Keratinocyte (primary cell): ENCODE results near the gene ATP13A5. TPM values are rescaled to one million over a fixed set of nuclear protein-coding genes. Genes with fewer than 3 reads are reported as not detected.

Experiments
- DNase-seq: peaks from one replicate; pipeline ENCODE4 v3.0.0-alpha.2; 2011; ENCODE audit warnings: low read depth, missing footprints, low spot score
- FAIRE-seq: peaks from 2 replicates; lab custom pipeline; 2011; peaks lifted over from hg19 to GRCh38; lab: Jason Lieb, UNC
- H2AFZ ChIP-seq: 2 replicates; pipeline ENCODE4 v1.6.0; 2012; ENCODE audit warnings: low read length, control low read depth, inconsistent platforms; ENCODE audit not compliant: control insufficient read depth
- H3K27ac ChIP-seq: 2 replicates; pipeline ENCODE4 v1.5.1; 2011; ENCODE audit warnings: low read length; ENCODE audit not compliant: control insufficient read depth, insufficient read depth
- H3K27me3 ChIP-seq: 3 replicates; pipeline ENCODE4 v1.6.0; 2011; ENCODE audit warnings: low read length; ENCODE audit not compliant: control insufficient read depth, insufficient read depth; ENCODE audit errors: extremely low read depth
- H3K36me3 ChIP-seq, 2 experiments: 2 replicates in 1 of 2; 3 replicates in 1 of 2; pipeline ENCODE4 v1.5.1; 2011; ENCODE audit warnings: low read length in 2 of 2, mild to moderate bottlenecking in 1 of 2; ENCODE audit not compliant: control insufficient read depth in 2 of 2, insufficient read depth in 2 of 2; ENCODE audit errors: extremely low read depth in 1 of 2
- H3K4me1 ChIP-seq: 3 replicates; pipeline ENCODE4 v1.5.1; 2011; ENCODE audit warnings: low read length; ENCODE audit not compliant: control insufficient read depth, insufficient read depth; ENCODE audit errors: extremely low read depth
- H3K4me2 ChIP-seq: 3 replicates; pipeline ENCODE4 v1.6.0; 2011; ENCODE audit warnings: low read depth, low read length; ENCODE audit not compliant: control insufficient read depth, insufficient read depth; ENCODE audit errors: extremely low read depth
- H3K4me3 ChIP-seq, 3 experiments: fragments of 200-600 bp in 1 of 3; sonication (generic) in 1 of 3; 2 replicates in 2 of 3; 3 replicates in 1 of 3; pipeline ENCODE4 v1.5.1; 2011 to 2016; ENCODE audit warnings: low read length in 3 of 3, mild to moderate bottlenecking in 3 of 3, control low read depth in 2 of 3, inconsistent platforms in 1 of 3, low read depth in 1 of 3, mixed read lengths in 1 of 3, mixed run types in 1 of 3, moderate library complexity in 1 of 3; ENCODE audit not compliant: control insufficient read depth in 2 of 3, insufficient read depth in 2 of 3; ENCODE audit errors: extremely low read depth in 1 of 3
- H3K79me2 ChIP-seq: 2 replicates; pipeline ENCODE4 v1.6.0; 2012; ENCODE audit warnings: low read length; ENCODE audit not compliant: control insufficient read depth, insufficient read depth
- H3K9ac ChIP-seq: 3 replicates; pipeline ENCODE4 v1.6.0; 2011; ENCODE audit warnings: low read length; ENCODE audit not compliant: control insufficient read depth, insufficient read depth; ENCODE audit errors: extremely low read depth
- H3K9me1 ChIP-seq: 3 replicates; pipeline ENCODE4 v1.6.0; 2011; ENCODE audit warnings: low read length; ENCODE audit not compliant: control insufficient read depth, insufficient read depth; ENCODE audit errors: extremely low read depth
- H3K9me3 ChIP-seq: 2 replicates; pipeline ENCODE4 v1.5.1; 2012; ENCODE audit warnings: low read depth, low read length; ENCODE audit not compliant: control insufficient read depth
- H4K20me1 ChIP-seq: 3 replicates; pipeline ENCODE4 v1.6.0; 2011; ENCODE audit warnings: low read length; ENCODE audit not compliant: control insufficient read depth, insufficient read depth; ENCODE audit errors: extremely low read depth
- CTCF ChIP-seq, 3 experiments: IDR thresholded peaks in 1 of 3; conservative IDR thresholded peaks in 1 of 3; optimal IDR thresholded peaks in 1 of 3; 2 replicates in 2 of 3; 3 replicates in 1 of 3; pipeline versions ENCODE3 to v1.5.1; 2011; ENCODE audit warnings: low read length in 3 of 3, mild to moderate bottlenecking in 3 of 3, moderate library complexity in 2 of 3, control low read depth in 1 of 3, inconsistent platforms in 1 of 3; ENCODE audit not compliant: insufficient read depth in 2 of 3; ENCODE audit errors: extremely low read depth in 1 of 3
- EZH2 ChIP-seq: IDR thresholded peaks from one replicate; pipeline ENCODE4 v1.6.1; 2012; ENCODE audit warnings: inconsistent platforms, mild to moderate bottlenecking, low read length, moderate library complexity
- dilution Hi-C: fragments of 300-500 bp; cut with MboI; formaldehyde crosslinking; loops from one replicate; pipeline ENCODE4 v1.7.0; 2020; ENCODE audit warnings: low sequenced_read_pairs; ENCODE audit not compliant: extremely low pct_ligation_motif_present
- polyA plus RNA-seq, 5 experiments: library from polyadenylated mRNA; depleted of rRNA in 3 of 5; stranded (reverse) in 3 of 5; stranded (forward) in 1 of 5; unstranded in 1 of 5; fragments of >200 nt; gene quantifications; 1 replicate in 1 of 5; 2 replicates in 3 of 5; 3 replicates in 1 of 5; pipeline versions ENCODE4 v1.2.1 to v1.2.3, GENCODE V29; 2011 to 2012; ENCODE audit warnings: missing spikeins in 2 of 5, low read depth in 1 of 5, low replicate concordance in 1 of 5

The ATP13A5 gene
- polyA plus RNA-seq, 1 donor (not counting 4 experiments of a cell fraction or from before 2014, with no cell fraction given) = not detected

- H4K20me1 ChIP-seq = no peaks in the 10 kb centered on the region
- H2AFZ ChIP-seq = no peak overlapping the region
- dilution Hi-C loops = no loop called here
- DNase-seq (no peak), FAIRE-seq (no peak)
- no peak overlapping the region for H3K4me2 ChIP-seq
- no peak overlapping the region for H3K9ac ChIP-seq
- TF ChIP-seq CTCF (optimal IDR thresholded peaks at IDR 0.05 in 1 of 3, IDR thresholded peaks at IDR 0.05 in 1 of 3, conservative IDR thresholded peaks at IDR 0.05 in 1 of 3; ENCODE audit: extremely low read depth in 1 of 3, insufficient read depth in 2 of 3, low read length in 3 of 3) (no peak), EZH2 (no peak)
- no peaks in the 10 kb centered on the region for H3K4me1 ChIP-seq
- H3K79me2 ChIP-seq = no peaks in the 10 kb centered on the region
- H3K9me1 ChIP-seq = no peaks in the 10 kb centered on the region
- H3K36me3 ChIP-seq = no peaks in the 10 kb centered on the region
- no peak overlapping the region for H3K27ac ChIP-seq
- H3K27me3 ChIP-seq = no peaks in the 10 kb centered on the region
- H3K9me3 ChIP-seq = no peaks in the 10 kb centered on the region
- no peak overlapping the region for H3K4me3 ChIP-seq
These were observed 108.1 kb downstream of the ATP13A5 start for GRCh38 chr3:193270451-193270850.

GRCh38 chr3:193269343-193270028 lies 109.1 kb downstream of the ATP13A5 start:
- DNase-seq (no peak), FAIRE-seq (no peak)
- H3K9me1 ChIP-seq = no peaks in the 10 kb centered on the region
- no peak overlapping the region for H3K4me3 ChIP-seq
- dilution Hi-C loops = no loop called here
- no peaks in the 10 kb centered on the region for H3K27me3 ChIP-seq
- TF ChIP-seq CTCF (optimal IDR thresholded peaks at IDR 0.05 in 1 of 3, IDR thresholded peaks at IDR 0.05 in 1 of 3, conservative IDR thresholded peaks at IDR 0.05 in 1 of 3; ENCODE audit: extremely low read depth in 1 of 3, insufficient read depth in 2 of 3, low read length in 3 of 3) = no peak
- TF ChIP-seq EZH2 = no peak
- no peaks in the 10 kb centered on the region for H3K4me1 ChIP-seq
- H3K4me2 ChIP-seq = no peak overlapping the region
- H3K36me3 ChIP-seq = no peaks in the 10 kb centered on the region
- H3K9ac ChIP-seq = no peak overlapping the region
- H4K20me1 ChIP-seq = no peaks in the 10 kb centered on the region
- H3K9me3 ChIP-seq = no peaks in the 10 kb centered on the region
- H3K27ac ChIP-seq = no peak overlapping the region
- H3K79me2 ChIP-seq = no peaks in the 10 kb centered on the region
- H2AFZ ChIP-seq = no peak overlapping the region
